HFFc6 (cell line): ENCODE measurements around the gene TMC6. TPM values are rescaled to one million over a fixed set of nuclear protein-coding genes. Genes with fewer than 3 reads are reported as not detected.
A peak's percentile ranks its signal among the peaks of the same experiment; 100 is the strongest.

Experiments
- DNase-seq: peaks from one replicate; pipeline ENCODE4 v3.0.0-alpha.2; 2018
- H3K27ac Mint-ChIP-seq: 2 replicates; pipeline ENCODE4 v1.8.0; 2020; ENCODE audit warnings: mild to moderate bottlenecking, mixed read lengths
- H3K27me3 Mint-ChIP-seq: 2 replicates; pipeline ENCODE4 v1.8.0; 2021; ENCODE audit warnings: mild to moderate bottlenecking, moderate library complexity, mixed read lengths; ENCODE audit not compliant: insufficient read depth
- H3K36me3 Mint-ChIP-seq: 2 replicates; pipeline ENCODE4 v1.8.0; 2021; ENCODE audit warnings: low read depth, mixed read lengths
- H3K4me1 Mint-ChIP-seq: 2 replicates; pipeline ENCODE4 v1.8.0; 2020; ENCODE audit warnings: low read depth, mixed read lengths
- H3K4me3 Mint-ChIP-seq: 2 replicates; pipeline ENCODE4 v1.8.0; 2020; ENCODE audit warnings: mild to moderate bottlenecking, moderate library complexity, mixed read lengths
- H3K9me3 Mint-ChIP-seq: 2 replicates; pipeline ENCODE4 v1.8.0; 2020; ENCODE audit warnings: mild to moderate bottlenecking, mixed read lengths
- CTCF ChIP-seq: fragments of 200-600 bp; sonication (generic); IDR thresholded peaks from 2 replicates; pipeline ENCODE4 v1.5.0; 2021; ENCODE audit warnings: antibody characterized with exemption, mild to moderate bottlenecking
- total RNA-seq, 6 experiments: library from RNA; stranded (reverse); fragmentation: NEBNext Ultra II Directional; extraction: Animal tissue kit (Norgen Biotek cat#: 25700); gene quantifications; 2 replicates in 1 of 6; 3 replicates in 5 of 6; pipeline ENCODE4 v1.2.3, GENCODE V29; 2021

Gene TMC6
- total RNA-seq, 6 experiments from 2014 or later, result 0.20 to 0.59 TPM; not detected in 4

DNA sequence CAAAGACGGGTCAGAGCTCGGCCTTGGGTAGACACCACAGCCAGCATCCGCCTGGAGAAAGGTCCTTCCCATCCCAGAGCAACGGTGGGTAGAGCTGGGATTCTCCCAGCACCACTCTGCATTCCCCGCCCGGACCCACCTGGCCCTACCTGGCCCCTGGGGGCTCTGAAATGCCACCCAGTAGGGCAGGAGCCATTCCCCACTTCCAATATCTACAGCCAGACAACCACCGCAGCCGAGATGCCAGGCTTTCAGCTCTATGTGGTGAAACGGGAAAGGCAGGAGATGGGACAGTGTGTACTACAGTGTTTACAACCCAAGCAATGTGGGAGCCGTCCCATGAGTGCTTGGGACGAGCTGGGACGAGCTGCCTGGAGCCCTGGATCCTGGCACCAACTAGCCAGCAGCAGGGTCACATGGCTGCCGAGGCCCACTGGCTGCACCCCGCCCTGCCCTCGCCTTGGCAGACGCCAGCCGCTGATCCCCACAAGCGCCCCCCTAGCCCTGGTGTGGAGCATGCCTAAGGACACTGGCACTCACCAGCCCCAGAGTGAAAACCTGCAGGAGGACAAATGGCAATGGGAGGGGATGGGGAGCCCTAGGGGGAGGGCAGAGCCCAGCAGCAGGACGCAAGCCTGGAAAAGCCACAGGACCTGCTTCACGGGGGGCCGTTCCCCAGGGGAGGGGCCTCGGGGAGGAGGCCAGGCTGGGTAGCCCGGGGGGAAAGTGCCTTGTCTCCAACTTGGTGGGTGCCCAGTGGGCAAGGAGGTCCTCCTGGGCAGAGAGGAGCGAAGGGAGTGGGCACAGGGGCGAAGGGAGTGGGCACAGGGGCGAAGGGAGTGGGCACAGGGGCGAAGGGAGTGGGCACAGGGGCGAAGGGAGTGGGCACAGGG, 13.5 kb downstream of the TMC6 start:
- Mint-ChIP-seq H3K4me1 (peaks cover 11% of the 10 kb centered on the region), H3K4me3 (no peak overlapping the region), H3K27me3 (peaks cover 7% of the 10 kb centered on the region), H3K36me3 (no peaks in the 10 kb centered on the region), H3K27ac (no peak overlapping the region), H3K9me3 (no peaks in the 10 kb centered on the region)
- DNase-seq, result no peak
- TF ChIP-seq CTCF, result no peak

GRCh38 chr17:78113804-78114785, 14.5 kb downstream of the TMC6 start:
- peaks cover 7% of the 10 kb centered on the region for H3K27me3 Mint-ChIP-seq
- TF ChIP-seq CTCF, result no peak
- no peaks in the 10 kb centered on the region for H3K9me3 Mint-ChIP-seq
- H3K27ac Mint-ChIP-seq, result no peak overlapping the region
- H3K4me3 Mint-ChIP-seq, result no peak overlapping the region
- peaks cover 11% of the 10 kb centered on the region for H3K4me1 Mint-ChIP-seq
- no peaks in the 10 kb centered on the region for H3K36me3 Mint-ChIP-seq
- no peak for DNase-seq

DNA sequence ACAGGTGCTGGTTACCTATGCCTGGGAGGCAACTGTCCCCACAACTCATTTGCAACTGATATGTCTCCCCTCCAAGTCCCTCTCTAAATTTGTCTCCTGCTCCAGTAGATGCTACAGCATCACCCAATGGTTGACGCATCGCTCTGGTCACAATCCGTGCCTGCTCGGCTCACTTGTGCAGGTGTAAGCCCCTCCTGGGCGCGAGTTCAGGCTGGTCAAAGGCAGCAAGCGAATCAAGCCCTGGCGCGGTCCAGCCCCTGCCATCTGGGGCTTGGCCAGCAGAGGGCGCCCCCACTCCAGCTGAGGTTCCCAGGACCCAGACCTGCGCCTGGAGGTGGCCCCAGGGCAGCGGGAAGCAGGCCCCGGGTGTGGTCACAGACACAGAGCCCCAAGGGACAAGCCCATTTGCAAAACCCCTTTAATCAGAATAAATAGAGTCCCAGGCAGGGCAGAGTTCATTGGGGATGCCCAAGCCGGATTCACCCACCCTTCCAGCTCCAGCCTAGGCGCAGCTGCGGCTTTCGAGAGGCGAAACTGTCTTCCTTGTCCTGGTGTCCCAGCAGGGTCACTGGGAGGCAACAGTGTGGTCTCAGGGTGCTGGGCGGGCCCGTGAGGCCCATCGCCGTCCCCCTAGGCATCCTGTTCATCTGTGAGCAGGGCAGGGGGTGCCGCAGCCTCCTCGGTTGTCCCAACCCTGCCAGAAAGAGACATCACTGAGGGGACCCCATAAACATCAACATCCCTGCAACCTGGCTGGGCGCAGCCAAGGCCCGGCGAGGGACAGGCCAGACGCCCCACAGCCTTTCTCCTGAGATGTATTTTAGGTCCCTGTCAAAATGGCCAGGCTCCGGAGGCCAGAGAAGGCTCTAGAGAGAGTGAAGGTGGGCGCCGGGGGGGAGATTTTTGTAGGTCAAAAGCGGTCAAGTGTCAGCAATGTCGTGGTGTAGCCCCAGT, 15.8 kb downstream of the TMC6 start:
- Mint-ChIP-seq H3K27ac (no peak overlapping the region), H3K9me3 (no peaks in the 10 kb centered on the region), H3K4me3 (no peak overlapping the region)

DNA sequence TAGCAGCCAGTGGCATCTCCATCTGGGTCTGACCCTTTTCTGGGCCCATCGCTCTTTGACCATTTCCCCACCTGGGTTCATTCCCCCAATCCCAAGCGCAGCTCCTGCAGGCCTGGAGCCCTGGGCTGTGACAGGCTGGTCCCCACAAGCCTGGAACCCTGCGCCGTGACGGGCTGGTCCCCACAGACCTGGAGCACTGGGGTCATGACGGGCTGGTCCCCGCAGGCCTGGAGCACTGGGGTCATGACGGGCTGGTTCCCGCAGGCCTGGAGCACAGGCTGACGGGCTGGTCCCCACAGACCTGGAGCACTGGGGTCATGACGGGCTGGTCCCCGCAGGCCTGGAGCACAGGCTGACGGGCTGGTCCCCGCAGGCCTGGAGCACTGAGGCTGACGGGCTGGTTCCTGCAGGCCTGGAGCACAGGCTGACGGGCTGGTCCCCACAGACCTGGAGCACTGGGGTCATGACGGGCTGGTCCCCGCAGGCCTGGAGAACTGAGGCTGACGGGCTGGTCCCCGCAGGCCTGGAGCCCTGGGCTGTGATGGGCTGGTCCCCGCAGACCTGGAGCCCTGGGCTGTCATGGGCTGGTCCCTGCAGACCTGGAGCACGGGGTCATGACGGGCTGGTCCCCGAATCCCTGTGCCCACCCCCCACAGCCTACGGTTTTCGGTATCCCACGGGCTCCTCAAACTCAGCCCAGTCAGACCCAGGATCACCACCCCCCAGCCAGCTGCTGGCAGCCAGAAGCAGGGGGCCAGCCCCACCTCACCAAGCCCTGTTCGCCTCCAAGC, 16.6 kb downstream of the TMC6 start:
- no peak overlapping the region for H3K27ac Mint-ChIP-seq
- DNase-seq, result no peak
- no peak overlapping the region for H3K4me3 Mint-ChIP-seq
- H3K4me1 Mint-ChIP-seq, result peaks cover 17% of the 10 kb centered on the region
- peaks cover 6% of the 10 kb centered on the region for H3K27me3 Mint-ChIP-seq
- no peaks in the 10 kb centered on the region for H3K9me3 Mint-ChIP-seq
- TF ChIP-seq CTCF, result no peak
- H3K36me3 Mint-ChIP-seq, result no peaks in the 10 kb centered on the region

More for the DNA sequence above, 15.8 kb downstream of the TMC6 start:
- Mint-ChIP-seq H3K27me3 (peaks cover 6% of the 10 kb centered on the region), H3K36me3 (no peaks in the 10 kb centered on the region), H3K4me1 (peaks cover 11% of the 10 kb centered on the region)
- TF ChIP-seq CTCF, result peak; percentile 100
- DNase-seq, result peak; percentile 12
